ENCODE data around the gene ELK4. TPM values are rescaled to one million over a fixed set of nuclear protein-coding genes. Genes with fewer than 3 reads are reported as not detected.

Gene ELK4
- total RNA-seq, 1 donor from 2014 or later = 16.1 TPM

DNA sequence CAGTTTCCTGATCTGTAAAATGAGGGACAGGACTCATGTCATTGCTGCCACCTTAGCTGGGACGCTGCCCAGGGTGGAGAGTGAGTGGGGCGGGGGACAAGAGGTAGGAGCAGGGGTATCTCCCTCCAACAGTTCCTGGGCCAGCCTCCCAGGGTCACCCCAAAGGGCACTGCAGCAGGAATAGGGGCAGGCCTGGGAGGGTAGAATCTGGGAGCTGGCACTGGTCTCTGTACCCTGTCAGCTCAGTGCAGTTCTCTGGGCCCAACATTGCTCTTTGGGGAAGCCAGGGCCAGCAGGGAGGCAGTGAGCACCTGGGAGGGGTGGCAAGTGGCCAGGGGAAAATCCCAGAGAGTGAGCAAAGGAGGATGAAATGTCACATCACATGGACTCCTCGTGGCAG is 55.8 kb downstream of the ELK4 start:
- no peak for DNase-seq (ENCODE audit: low read depth)
- Histone ChIP-seq H3K36me3 (ENCODE audit: control insufficient read depth, insufficient read depth, low read length) (no peaks in the 10 kb centered on the region), H3K27me3 (ENCODE audit: control insufficient read depth, insufficient read depth, low read length) (peaks cover 46% of the 10 kb centered on the region), H3K4me3 (ENCODE audit: low read depth, low read length) (no peak overlapping the region)
- TF ChIP-seq, protein P1, sequence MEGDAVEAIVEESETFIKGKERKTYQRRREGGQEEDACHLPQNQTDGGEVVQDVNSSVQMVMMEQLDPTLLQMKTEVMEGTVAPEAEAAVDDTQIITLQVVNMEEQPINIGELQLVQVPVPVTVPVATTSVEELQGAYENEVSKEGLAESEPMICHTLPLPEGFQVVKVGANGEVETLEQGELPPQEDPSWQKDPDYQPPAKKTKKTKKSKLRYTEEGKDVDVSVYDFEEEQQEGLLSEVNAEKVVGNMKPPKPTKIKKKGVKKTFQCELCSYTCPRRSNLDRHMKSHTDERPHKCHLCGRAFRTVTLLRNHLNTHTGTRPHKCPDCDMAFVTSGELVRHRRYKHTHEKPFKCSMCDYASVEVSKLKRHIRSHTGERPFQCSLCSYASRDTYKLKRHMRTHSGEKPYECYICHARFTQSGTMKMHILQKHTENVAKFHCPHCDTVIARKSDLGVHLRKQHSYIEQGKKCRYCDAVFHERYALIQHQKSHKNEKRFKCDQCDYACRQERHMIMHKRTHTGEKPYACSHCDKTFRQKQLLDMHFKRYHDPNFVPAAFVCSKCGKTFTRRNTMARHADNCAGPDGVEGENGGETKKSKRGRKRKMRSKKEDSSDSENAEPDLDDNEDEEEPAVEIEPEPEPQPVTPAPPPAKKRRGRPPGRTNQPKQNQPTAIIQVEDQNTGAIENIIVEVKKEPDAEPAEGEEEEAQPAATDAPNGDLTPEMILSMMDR (IDR thresholded peaks at IDR 0.05; ENCODE audit: insufficient read depth, low read length, poor library complexity, severe bottlenecking) = no peak

DNA sequence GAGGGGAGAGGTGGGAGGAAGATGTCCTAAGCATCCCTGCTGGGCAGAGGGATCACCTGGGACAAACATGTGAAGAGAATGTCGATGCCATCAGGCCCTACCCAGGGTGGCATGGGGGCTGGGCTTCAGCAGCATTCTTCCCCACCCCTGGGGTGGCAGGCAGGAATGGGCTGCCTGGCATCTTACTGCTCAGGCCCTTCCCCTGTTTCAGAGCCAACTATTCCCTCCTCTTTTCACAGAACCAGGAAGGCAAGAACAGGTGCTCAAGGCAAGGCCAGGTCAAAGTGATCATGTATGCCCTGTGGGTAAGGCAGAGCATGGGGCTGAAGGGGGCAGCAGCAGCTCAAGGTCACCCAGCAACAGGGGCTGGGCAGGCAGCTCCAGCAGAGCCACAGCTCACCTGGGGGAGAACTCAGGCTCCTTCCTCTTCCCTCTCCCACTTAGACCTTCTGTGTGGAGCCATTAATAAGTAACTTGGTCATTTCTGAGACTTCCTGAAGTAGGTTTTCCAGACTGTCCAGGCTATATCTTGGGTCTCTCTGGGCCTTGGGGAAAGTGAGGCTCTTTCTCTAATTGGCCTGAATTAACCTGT is 56.4 kb downstream of the ELK4 start:
- TF ChIP-seq, protein P1 (IDR thresholded peaks at IDR 0.05; ENCODE audit: insufficient read depth, low read length, poor library complexity, severe bottlenecking) = no peak
- no peak for DNase-seq (ENCODE audit: low read depth)
- H3K27me3 ChIP-seq (ENCODE audit: control insufficient read depth, insufficient read depth, low read length) = peaks cover 51% of the 10 kb centered on the region
- no peak overlapping the region for H3K4me3 ChIP-seq (ENCODE audit: low read depth, low read length)
- H3K36me3 ChIP-seq (ENCODE audit: control insufficient read depth, insufficient read depth, low read length) = no peaks in the 10 kb centered on the region

DNA sequence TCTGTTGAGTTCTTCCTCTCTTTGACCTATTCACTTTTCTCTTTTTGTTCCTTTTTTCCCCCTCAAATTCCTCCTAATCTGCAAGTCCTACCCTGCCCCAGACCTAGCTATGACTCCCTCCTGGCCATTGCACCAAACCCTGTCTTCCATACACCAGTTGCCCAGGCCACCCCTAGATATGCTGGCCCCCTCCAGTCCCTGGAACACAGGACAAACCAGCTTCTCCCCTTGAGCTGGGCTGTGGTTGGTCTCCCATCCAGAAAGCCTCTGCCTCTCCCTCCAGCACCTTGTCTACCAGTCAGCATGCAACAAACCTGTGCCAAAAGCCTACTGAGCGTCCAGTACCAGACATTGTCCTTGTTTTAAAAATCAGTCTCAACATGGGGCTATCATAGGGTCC is 59.4 kb downstream of the ELK4 start:
- no peak for DNase-seq (ENCODE audit: low read depth)
- TF ChIP-seq, protein P1 (IDR thresholded peaks at IDR 0.05; ENCODE audit: insufficient read depth, low read length, poor library complexity, severe bottlenecking) = no peak
- H3K4me3 ChIP-seq (ENCODE audit: low read depth, low read length) = no peak overlapping the region
- peaks cover 62% of the 10 kb centered on the region for H3K27me3 ChIP-seq (ENCODE audit: control insufficient read depth, insufficient read depth, low read length)
- no peaks in the 10 kb centered on the region for H3K36me3 ChIP-seq (ENCODE audit: control insufficient read depth, insufficient read depth, low read length)

DNA sequence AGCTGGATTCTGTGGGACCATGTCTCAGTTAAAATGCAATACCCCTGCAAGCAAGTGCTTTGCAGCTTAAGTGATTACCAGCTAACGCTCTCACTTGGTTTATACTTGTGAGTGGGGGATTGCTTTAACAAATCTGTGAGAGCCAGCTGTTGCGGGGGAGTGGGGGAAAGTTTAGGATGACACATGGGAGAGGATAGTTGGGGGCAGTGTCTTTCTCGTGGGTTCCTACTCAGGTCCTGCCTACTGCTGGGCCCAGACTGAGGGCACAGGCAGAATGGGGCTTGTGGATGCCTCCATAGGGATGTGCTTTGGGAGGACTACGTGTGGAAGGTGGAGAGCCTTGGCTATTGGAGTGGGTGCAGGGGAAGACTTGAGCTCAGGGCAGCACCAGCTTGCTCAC is 60.1 kb downstream of the ELK4 start:
- peaks cover 60% of the 10 kb centered on the region for H3K27me3 ChIP-seq (ENCODE audit: control insufficient read depth, insufficient read depth, low read length)
- TF ChIP-seq, protein P1 (IDR thresholded peaks at IDR 0.05; ENCODE audit: insufficient read depth, low read length, poor library complexity, severe bottlenecking) = no peak
- H3K4me3 ChIP-seq (ENCODE audit: low read depth, low read length) = no peak overlapping the region
- no peaks in the 10 kb centered on the region for H3K36me3 ChIP-seq (ENCODE audit: control insufficient read depth, insufficient read depth, low read length)
- DNase-seq (ENCODE audit: low read depth) = no peak

DNA sequence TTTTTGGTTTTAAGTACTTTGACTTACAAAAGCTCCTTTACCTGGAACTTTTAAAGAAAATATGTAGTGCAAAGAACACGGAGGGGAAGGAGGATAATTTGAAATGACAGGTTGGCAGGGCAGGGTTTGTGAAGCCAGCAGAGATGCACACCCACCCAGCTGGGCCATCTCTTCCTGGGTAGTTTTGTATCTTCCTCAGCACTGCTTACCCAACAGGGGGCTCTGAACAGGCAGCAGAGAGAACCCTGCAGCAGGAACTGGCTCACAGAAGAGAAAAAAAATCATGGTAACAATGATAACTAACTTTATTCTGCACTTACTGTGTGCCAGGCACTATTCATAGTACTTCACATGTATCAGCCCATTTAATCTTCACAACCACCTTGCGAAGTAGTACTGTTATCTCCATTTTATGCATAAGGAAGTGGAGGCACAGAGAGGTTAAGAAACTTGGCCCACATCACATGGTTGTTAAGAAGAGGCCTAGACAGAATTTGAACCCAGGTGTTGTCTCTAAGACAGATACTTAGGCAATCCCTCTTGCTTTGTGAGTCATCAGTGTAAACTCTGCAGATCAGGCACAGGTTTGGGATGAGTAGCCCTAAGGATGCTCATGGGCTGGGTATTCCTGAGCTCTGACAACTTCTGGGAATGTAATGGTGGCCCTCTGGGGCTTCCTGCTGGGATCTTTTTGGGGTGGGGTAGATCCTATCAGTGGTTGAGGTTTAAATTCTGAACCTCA is 60.8 kb downstream of the ELK4 start:
- TF ChIP-seq, protein P1 (IDR thresholded peaks at IDR 0.05; ENCODE audit: insufficient read depth, low read length, poor library complexity, severe bottlenecking) = no peak
- Histone ChIP-seq H3K36me3 (ENCODE audit: control insufficient read depth, insufficient read depth, low read length) (no peaks in the 10 kb centered on the region), H3K27me3 (ENCODE audit: control insufficient read depth, insufficient read depth, low read length) (peaks cover 63% of the 10 kb centered on the region), H3K4me3 (ENCODE audit: low read depth, low read length) (no peak overlapping the region)
- no peak for DNase-seq (ENCODE audit: low read depth)

DNA sequence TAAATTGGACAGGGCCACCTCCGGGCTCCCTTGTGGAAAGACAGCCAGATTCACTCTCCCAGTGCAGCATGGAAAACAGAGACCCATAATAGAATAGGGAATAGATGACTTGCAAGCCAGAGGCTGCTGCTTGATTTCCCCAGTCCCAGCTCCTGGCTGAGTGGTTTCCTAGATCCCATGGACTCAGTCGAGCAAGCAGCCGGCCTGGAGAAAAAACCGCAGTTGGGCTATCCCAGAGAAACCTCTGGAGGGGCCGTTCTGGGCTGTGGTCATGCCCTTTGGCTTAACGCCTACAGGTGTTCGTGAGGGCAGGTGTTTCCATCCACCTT is 61.7 kb downstream of the ELK4 start:
- no peak for DNase-seq (ENCODE audit: low read depth)
- TF ChIP-seq, protein P1 (IDR thresholded peaks at IDR 0.05; ENCODE audit: insufficient read depth, low read length, poor library complexity, severe bottlenecking) = no peak
- H3K36me3 ChIP-seq (ENCODE audit: control insufficient read depth, insufficient read depth, low read length) = no peaks in the 10 kb centered on the region
- H3K27me3 ChIP-seq (ENCODE audit: control insufficient read depth, insufficient read depth, low read length) = peaks cover 66% of the 10 kb centered on the region
- H3K4me3 ChIP-seq (ENCODE audit: low read depth, low read length) = no peak overlapping the region
